Activated T-helper 1 cell treated with anti-CD3 and anti-CD28 coated beads, Interleukin-12 subunit alpha, Interleukin-12 subunit beta, Interleukin-2, Interleukin-4 antibody, amounts not matched to agents 30 ng/mL and 10 ng/mL and 1 ng/mL, durations not matched to agents 14 hours and 24 hours and 36 hours (primary cell): ENCODE measurements around the gene NMD3. TPM values are rescaled to one million over a fixed set of nuclear protein-coding genes. Genes with fewer than 3 reads are reported as not detected.

Source experiments
- total RNA-seq: library from RNA; stranded (reverse); gene quantifications from 2 replicates; pipeline ENCODE4 v1.2.3, GENCODE V29; 2022

The NMD3 gene
- total RNA-seq, 1 donor from 2014 or later: 74.5 TPM

Other genes starting within 250 kb of the NMD3 start
- gene B3GALNT1, start 116.0 kb upstream of the NMD3 start, total RNA-seq: 2.4 and 2.6 TPM in 2 replicates
- not detected in 2 replicates for gene SPTSSB, start 150.2 kb downstream of the NMD3 start, total RNA-seq